Activated T-cell treated with anti-CD3 and anti-CD28 coated beads for 48 hours (primary cell): Measurements from ENCODE around the gene GRIN3B.
A peak's percentile ranks its signal among the peaks of the same experiment; 100 is the strongest.

Experiments used
- DNase-seq: peaks from one replicate; pipeline ENCODE4 v3.0.0-alpha.2; 2020; ENCODE audit warnings: low read depth

Gene GRIN3B

DNA sequence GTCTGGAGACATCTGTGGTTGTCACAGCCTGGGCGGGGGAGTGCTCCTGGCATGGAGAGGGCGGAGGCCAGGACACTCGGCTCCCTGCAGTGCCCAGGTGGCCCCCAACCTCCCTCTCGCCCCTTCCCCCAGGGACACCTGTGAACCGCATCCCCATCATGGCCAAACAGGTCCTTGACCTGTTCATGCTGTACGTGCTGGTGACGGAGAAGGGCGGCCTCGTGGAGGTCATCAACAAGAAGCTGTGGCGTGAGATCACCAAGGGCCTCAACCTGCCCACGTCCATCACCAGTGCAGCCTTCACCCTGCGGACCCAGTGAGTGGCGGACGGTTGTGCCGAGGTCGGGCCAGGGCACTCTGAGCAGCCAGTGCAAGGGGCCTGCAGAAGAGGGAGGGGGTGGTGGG lies 36.1 kb upstream of the GRIN3B start:
- no peak for DNase-seq

DNA sequence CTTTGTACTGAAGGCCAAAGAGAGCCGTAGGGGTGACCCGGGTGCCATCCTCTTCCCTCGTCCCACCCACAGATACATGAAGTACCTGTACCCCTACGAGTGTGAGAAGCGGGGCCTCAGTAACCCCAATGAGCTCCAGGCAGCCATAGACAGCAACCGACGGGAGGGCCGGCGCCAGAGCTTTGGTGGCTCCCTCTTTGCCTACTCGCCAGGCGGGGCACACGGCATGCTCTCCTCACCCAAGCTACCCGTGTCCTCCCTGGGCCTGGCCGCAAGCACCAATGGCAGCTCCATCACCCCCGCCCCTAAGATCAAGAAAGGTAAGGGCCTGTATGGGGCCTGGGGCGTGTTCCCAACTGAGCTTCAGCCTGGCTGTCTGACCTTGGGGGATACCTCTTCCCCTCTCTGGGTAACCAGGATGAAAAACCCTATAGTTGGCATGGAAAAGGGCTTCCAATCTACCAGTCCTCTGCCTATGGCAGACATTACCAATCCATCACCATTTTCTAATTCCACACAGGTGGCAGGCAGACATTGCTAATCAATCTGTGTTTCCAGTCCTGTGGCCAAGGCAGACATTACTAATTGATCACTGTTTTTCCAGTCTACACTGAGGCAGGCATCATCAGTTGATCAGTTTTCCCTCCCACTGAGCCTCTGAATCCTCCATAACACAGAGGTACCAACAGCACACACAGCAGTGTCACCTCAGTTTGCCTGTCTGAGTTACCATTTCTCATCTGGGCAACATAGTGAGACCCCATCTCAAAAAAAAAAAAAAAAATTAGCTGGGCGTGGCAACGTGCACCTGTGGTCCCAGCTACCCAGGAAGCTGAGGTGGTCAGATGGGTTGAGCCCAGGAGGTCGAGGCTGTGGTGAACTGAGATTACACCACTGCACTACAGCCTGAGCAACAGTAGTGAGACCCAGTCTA lies 35.2 kb upstream of the GRIN3B start:
- no peak for DNase-seq

DNA sequence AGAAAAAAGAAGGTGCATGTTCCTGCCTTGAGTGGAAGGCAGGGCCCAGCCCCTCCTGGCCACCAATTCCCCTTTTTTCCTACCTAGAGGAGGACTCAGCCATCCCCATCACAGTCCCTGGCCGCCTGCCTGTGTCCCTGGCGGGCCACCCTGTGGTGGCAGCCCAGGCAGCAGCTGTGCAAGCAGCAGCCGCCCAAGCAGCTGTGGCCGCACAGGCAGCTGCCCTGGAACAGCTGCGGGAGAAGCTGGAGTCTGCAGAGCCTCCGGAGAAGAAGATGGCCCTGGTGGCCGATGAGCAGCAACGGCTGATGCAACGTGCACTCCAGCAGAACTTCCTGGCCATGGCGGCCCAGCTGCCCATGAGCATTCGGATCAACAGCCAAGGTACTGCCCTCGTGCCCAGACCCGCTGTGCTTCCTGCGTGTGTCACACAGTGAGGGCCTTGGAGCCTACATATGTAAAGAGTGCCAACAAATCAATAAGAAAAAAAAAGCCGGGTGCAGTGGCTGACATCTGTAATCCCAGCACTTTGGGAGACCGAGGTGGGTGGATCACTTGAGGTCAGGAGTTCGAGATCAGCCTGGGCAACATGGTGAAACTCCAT lies 33.6 kb upstream of the GRIN3B start:
- no peak for DNase-seq

DNA sequence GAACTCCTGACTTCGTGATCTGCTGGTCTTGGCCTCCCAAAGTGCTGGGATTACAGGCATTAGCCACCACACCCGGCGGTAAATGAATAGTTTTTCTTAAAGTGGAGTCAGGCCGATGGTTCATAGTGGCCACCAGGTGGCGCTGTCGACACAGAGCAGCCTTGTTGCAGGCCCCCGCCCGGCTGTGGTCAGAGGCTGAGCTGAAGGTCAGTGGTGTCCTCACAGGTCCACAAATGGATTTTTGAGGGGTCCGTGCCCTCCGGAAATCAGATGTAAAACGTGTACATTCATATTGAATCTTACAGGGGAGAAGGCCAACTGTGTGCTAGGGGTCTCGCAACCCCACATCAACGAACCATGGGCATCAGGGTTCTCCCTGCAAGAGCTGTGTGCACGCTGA lies 29.5 kb upstream of the GRIN3B start:
- DNase-seq, result no peak

DNA sequence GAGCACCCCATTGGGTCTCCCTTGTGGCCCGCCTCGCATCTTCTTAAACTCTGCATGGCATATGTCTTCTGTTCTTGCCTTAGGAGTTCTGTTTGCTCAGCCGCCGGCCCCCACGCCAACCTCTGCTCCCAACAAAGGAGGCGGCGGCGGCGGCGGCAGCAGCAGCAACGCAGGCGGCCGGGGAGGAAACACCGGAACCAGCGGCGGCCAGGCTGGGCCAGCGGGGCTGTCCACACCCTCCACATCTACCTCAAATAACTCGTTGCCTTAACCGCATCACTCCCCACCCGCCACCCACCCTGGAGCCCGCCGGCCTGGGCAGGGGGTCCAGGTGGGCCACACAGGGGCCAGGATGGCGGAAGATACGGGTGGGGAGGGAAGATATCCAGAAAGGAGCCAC lies 28.4 kb upstream of the GRIN3B start:
- no peak for DNase-seq

DNA sequence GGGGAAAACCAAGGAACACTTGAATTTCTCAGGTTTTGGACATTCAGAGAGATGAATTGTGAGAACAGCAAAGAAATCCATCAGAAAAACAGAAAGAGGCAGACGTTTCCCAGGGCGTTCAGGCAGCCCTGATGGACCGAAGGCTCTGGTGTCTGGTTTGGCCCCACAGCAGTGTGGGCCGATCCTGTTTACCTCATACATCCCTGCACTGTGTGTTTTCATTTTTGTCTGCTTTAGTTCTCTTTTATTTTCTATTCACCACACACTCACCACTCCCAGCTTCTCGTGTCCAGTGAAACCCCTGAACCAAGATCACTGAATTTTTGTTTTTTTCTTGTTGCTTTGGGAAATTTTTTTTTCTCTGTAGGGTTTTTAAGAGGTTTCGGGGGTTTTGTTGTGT lies 27.9 kb upstream of the GRIN3B start:
- no peak for DNase-seq

DNA sequence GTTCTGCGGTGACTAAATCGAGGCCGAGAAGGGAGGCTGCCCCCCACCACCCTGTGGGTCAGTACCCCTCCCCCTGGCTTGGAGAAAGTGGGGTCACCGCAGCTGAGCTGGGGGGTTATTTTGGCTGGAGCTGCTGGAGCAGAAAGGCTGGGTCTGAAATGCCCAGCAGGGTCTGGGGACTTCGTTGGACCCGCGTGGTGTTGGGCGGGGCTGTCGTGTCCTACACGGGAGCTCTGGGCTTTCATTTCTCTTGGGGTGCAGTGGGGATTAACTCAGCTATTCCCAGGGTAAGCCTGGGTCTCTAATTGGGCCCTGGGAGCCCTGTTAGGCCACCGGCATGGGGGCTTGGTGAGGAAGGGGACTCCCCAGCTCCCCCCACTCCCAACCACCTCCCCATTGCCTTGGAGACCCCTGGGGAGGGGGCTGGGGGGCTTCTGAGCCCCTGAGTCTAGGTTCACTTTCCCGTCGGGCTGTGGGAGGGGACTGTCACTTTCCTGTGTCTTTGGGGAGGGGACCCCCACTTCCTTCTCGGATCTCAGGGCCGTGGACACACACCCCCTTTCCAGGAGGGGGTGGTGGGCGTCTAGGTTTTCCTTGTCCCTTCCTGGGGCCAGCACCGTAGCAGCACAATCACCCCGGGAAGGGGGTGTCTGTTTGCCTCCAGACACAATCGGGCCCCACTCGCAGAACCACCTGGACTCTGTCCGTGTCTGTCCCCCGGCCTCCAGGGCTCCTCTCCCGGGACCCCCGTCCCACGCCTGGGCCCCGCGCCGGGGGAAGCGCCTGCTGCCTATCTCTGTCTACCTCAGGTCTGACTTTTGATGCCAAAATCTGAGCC lies 26.3 kb upstream of the GRIN3B start:
- no peak for DNase-seq

DNA sequence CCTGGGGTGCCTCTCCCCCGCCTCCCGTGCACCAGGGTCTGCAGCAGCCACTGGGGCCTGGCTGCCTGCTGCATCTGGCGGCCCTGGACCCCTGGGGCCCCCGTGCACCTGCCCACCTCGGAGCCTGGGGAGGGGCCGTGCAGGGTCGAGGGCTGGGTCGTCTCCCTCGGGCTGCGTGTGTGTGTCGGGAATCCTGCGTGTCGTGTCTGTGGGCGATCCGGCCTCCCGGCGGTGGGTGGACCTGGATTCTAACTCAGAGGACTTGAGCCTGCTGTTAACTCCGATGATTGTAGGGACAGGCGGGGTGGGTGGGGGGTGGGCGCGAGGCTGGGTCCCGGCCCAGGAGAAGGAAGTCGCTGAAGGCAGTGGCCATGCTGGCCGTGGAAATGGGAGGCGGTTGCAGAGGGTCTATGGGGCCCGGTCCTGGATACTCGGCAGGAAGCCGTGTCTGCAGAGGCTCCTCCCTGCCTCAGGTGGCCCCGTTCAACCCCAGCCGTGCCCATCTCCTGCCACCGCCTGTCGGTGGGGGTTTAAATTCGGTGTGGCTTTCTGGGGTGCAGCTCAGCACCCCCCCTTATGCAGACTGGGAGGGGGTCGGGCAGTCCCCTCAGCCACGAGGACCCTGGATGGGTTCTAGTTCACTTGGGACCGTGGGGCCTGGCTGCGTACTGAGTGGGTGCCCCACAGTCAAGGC lies 25.5 kb upstream of the GRIN3B start:
- DNase-seq, result no peak

DNA sequence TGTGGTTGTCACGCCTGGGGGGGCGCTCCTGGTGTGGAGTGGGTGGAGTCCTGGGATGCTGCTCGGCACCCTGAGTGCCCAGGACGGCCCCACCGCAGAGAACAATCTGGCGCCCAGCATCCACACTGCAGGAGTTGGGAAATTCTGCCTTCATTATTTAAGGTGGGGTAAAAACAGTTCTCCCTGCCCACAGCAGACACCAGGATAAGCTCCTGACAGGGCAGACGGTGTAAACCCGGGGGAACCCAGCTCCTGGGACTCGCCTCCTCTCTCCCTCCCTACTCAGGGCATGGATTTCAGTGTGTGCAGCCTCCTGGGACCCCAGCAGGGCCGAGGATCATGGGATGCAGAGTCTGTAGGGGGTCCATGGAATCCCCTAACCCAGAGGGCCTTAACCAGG lies 23.7 kb upstream of the GRIN3B start:
- no peak for DNase-seq

DNA sequence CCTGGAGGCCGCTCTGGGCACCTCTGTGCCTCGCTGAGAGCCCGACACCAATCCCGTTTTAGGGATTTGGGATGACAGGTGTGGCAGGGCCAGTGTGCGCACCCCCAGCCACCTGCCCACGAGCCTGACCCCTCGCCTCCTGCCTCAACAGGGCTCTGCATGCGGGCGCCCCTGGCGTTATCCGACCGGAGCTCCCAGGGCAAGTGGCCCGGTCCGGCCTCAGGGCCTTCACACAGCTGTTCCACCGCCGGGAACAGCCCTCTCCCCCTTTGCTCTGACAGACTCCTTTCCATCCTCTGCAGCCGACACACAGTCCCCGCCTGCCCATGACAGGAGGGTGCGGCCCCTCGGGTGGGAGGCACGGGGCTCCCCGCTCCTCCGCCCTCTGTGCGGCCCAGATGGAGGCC lies 23.2 kb upstream of the GRIN3B start:
- DNase-seq, result no peak

DNA sequence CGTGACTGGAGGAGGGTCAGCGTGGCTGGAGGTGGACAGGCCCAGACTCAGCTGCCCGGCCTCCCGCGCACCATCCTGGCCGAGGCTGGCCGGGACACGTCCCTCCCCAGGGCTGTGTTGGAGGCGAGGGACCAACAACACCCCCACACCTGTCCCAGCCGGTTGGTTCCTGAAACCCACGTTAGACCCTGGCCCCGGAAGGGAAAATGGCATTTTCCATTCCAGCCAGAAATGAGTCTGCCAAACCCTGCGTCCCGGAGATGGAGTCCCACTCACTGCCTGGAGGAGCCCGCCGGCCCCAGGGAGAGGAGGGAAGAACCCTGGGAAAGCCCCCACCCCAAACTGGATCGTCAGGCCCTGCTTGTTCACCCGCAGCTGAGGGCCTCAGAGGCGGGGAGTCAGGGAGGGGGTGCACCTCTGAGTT lies 20.9 kb upstream of the GRIN3B start:
- DNase-seq, result no peak

DNA sequence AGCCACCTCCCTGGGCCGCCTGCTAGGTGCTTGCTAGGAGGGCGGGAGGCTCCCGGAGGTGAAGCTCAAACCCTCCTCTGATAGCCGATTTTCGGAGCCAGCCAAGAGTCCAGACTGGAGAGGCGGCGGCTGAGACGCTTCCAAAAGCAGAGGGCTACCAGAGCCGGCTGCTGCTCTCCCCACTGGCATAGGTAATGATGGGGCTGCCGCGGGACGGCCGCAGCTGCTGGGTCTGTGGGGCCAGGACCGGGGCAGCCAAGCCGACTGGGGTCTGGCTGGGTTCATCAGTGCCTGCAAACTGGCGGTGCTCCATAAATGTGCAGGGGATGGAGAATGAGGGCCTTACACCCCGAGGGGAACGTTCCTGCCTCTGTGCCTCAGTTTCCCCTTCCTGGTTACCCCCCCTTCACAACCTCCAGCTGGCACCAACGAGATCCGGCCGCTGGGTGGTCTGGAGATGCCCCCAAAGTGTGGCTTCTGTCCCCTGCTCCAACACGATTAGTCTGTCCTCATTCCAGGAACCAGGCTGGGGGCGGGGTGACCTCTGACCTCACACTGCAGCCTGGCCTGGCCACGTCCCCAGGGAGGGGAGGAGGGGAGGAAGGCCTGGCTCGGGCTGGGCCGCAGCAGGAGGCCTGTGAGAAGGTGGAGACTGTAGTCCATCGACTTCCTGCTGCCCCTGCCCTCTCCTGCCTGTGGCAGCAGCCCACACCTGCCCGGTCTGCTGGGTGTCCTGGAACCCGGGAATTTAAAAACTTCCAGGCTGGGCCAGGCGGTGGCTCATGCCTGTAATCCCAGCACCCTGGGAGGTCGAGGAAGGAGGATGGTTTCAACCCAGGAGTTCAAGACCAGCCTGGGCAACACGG lies 19.9 kb upstream of the GRIN3B start:
- no peak for DNase-seq

DNA sequence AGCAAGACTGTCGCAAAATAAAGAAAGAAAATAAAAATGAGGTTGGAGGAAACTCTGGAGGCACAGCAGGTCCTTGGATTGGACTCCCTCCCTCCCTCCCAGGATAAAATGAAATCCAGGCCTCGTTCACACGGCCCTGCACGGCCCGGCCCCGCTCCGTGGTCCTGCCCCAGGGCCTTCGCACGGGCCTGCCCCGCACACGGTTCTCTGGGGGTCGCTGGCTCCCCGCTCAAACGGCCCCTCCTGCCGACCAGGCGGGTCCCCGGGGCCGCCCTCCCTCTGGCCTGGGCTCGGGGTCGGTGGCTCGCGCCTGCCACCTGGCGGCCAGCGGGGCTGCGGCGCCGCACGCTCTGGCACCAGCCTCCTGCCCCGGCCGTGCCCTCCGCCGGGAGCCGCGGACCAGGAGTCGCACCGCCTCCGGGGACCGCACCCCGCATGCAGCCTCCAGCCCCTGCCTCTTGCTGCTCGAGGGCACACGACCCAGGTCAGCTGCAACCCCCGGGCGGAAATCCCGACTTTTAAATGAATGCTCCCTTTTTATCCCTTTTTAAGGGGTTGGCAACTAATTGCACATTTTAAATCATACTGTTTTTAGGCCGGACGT lies 17.6 kb upstream of the GRIN3B start:
- DNase-seq, result peak; percentile 83

DNA sequence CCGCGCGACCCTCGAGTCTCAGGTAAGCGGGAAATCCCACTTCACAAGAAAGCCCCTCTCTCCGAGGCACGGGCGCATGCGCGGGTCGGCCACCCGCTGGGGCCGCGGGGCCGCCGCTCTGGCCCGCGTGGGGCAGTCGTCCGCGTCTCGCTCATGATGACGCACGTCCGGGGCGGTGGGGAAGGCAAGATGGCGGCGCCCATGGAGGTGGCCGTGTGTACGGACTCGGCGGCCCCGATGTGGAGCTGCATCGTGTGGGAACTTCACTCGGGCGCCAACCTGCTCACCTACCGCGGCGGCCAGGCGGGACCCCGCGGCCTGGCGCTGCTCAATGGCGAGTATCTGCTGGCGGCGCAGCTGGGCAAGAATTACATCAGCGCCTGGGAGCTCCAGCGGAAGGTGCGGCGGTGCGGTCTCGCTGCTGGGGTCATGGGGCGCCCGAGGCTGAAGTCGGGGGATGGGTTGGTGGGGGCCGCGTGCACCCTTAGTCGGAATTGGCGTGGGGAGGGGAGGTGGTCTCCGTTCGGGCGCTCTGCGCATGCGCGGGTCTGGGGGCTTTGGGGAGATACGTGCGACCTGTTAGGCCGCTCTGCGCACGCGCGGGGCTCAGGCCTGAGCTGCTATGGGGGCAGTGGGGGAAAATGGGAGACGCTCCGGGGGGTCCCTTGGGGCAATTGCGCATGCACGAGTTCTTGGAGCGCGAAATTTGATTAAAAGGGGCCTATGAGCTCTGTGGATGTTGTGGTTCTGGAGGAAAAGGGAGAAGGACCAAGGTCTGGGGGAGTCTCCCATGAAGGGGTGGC lies 15.9 kb upstream of the GRIN3B start, which contains the start of gene WDR18:
WDR18 (plus strand) TSS at position 181 of the 803 bp plus-strand sequence; CDS start at position 190, 9 bp downstream.
- peak; percentile 90 for DNase-seq

DNA sequence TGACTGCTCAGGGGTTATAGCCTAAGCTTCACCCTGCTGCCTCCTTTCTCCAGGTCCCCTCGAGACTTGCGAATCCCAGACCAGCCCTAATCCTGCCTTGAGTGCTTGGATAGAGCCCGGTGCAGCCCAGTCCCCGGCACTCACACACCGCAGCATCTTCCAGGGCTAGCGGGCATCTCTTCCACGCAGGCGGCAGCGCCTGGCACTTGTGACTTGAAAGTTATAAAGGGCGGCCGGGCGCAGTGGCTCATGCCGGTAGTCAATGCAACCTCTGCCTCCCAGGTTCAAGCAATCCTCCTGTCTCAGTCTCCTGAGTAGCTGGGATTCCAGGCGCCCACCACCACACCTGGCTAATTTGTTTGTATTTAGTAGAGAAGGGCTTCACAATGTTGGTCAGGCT lies 14.1 kb upstream of the GRIN3B start:
- no peak for DNase-seq

DNA sequence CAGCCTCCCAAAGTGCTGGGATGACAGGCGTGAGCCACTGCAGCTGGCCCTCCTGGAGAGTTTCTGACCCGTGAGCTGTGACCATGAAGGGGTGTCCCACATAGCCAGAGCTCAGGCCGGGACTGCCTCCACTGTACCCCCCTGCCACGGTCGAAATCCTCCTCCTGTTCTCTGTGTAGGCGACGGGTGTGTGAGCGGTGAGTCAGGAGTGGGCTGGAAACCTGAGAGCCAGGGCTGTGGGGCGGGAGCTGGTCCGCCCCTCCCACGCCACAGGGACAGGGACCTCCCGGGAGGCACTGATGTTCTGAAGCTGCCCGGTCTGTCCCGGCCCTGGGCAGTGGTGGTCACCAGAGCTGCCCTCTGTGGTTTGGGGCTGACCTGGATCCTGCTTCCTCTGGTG lies 12.1 kb upstream of the GRIN3B start:
- no peak for DNase-seq

DNA sequence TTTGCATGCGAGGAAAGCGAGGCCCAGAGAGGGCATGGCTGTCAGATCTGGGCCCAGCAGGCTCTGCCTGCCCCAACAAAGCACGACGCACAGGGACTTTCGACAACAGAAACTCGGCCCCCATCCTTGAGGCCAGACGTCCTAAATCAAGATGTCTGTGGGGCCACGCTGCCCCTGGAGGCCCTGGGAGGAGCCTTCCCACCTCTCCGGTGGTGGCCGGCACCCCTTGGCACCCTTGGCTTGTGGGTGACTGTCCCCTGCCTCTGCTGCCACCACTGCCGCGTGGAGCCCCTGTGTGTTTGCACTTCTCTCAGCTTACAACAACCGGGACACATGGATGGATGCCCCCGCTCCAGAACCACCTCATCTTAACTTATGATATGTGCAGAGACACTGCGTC lies 11.7 kb upstream of the GRIN3B start:
- no peak for DNase-seq

DNA sequence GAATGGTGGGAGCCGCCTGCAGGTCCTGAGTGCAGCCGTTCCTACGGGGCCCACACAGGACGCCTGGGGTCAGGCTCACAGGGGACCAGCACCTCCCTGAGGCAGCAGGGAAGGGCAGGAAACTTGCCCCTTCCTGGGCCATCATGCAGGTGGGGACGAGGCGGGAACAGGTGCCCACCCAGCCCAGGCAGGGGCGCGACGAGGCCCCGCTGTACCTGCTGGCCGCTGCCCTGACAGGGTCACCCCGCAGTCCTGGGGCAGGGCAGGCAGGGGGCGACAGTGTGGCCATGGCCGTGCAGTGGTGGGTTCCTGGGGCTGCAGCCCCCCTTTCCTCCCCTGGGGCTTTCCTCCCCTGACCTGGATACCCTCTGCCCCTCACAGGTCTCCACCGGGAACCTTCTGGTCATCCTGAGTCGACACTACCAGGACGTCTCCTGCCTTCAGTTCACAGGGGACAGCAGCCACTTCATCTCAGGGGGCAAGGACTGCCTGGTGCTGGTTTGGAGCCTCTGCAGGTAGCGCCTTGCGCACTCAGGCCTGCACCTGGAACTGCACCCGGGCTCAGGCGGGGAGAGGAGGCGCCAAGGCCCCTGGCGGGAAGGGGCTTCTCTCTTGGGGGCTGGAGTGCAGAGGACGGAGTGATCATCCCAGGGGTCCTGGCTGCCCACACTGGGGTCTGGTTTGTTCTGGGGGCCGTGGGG lies 10.7 kb upstream of the GRIN3B start:
- no peak for DNase-seq

DNA sequence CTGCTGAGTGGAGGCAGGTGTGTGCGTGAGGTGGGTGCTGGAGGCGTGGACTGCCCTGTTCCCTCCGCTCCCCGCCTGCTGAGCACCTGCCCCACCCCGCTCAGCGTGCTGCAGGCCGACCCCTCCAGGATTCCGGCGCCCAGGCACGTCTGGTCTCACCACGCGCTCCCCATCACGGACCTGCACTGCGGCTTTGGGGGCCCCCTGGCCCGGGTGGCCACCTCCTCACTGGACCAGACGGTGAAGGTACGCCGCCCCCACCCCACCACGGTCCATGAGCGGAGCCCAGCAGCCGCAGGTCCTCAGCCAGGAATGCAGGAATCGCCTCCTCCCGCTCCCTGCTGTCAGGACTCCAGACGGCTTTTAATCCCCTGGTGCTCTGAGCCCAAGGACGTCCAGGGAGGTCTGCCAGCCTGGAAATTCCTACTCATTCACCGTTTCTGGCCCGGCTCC lies 10.1 kb upstream of the GRIN3B start:
- DNase-seq, result no peak
